Fibroblast of pulmonary artery (primary cell): Measurements from ENCODE around the gene NHSL1.

Source experiments
- DNase-seq: peaks from one replicate; pipeline ENCODE4 v3.0.0-alpha.2; 2010; ENCODE audit warnings: low read depth
- H3K4me3 ChIP-seq: replicated peaks from 2 replicates; pipeline ENCODE4 v1.5.1; 2011; ENCODE audit warnings: low read depth, mild to moderate bottlenecking, control low read depth, low read length, moderate library complexity
- TF ChIP-seq, protein P1 (sequence below): IDR thresholded peaks from 2 replicates; pipeline ENCODE4 v1.5.1; 2011; ENCODE audit warnings: mild to moderate bottlenecking, control low read depth, low read length, inconsistent platforms; ENCODE audit errors: missing control alignments

NHSL1 gene

GRCh38 chr6:138387577-138388368 is 111.5 kb downstream of the NHSL1 start:
- no peak overlapping the region for H3K4me3 ChIP-seq
- DNase-seq = no peak
- TF ChIP-seq, protein P1, sequence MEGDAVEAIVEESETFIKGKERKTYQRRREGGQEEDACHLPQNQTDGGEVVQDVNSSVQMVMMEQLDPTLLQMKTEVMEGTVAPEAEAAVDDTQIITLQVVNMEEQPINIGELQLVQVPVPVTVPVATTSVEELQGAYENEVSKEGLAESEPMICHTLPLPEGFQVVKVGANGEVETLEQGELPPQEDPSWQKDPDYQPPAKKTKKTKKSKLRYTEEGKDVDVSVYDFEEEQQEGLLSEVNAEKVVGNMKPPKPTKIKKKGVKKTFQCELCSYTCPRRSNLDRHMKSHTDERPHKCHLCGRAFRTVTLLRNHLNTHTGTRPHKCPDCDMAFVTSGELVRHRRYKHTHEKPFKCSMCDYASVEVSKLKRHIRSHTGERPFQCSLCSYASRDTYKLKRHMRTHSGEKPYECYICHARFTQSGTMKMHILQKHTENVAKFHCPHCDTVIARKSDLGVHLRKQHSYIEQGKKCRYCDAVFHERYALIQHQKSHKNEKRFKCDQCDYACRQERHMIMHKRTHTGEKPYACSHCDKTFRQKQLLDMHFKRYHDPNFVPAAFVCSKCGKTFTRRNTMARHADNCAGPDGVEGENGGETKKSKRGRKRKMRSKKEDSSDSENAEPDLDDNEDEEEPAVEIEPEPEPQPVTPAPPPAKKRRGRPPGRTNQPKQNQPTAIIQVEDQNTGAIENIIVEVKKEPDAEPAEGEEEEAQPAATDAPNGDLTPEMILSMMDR = no peak

DNA sequence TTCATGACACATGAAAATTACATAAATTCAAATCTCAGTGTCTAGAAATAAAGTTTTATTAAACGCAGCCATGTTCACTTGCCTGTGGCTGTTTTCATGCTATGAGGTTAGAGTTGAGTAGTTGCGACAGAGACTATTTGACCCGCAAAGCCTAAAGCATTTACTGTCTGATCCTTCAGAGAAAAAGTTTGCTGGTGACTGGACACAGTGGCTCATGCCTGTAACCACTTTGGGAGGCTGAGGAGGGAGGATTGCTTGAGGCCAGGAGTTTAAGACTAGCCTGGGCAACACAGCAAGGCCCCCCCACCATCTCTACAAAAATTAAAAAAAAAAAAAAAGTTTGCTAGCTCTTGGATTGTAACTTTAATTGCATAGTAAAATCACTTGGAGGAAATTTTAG is 112.4 kb downstream of the NHSL1 start:
- TF ChIP-seq, protein P1 = no peak
- no peak overlapping the region for H3K4me3 ChIP-seq
- DNase-seq = no peak

GRCh38 chr6:138383776-138384175 is 115.5 kb downstream of the NHSL1 start:
- no peak for DNase-seq
- H3K4me3 ChIP-seq = no peak overlapping the region
- TF ChIP-seq, protein P1 = no peak

DNA sequence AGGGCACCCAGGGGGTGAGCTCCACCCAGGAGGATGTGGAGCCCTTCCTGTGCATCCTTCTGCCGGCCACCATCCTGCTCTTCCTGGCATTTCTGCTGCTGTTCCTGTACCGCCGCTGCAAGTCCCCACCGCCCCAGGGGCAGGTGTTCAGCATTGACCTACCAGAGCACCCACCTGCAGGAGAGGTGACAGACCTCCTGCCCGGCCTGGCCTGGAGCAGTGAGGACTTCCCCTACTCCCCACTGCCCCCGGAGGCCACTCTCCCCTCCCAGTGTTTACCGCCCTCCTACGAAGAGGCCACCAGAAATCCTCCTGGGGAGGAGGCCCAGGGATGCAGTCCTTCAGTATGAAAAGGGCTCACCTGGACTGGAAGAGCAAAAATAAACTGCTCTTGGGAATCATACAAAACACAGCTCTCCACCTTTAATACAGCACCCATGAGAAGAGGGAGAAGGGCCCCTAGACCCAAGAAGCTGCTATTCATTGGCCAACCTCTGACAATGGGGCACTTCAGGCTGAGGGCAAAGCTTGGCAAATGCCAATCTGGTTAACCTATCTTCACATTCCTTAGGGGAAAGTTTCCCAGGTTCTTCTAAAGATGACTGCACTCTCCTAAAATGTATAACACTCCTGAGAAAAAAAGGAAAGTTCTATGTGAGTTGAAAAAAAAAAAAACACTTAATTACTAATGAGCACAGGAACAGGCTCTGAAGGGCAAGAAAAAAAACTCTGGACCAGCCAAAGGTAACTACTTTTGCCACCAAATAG is 116.6 kb downstream of the NHSL1 start:
- no peak for DNase-seq
- TF ChIP-seq, protein P1 = no peak
- H3K4me3 ChIP-seq = no peak overlapping the region

- H3K4me3 ChIP-seq = no peak overlapping the region
- no peak for DNase-seq
- TF ChIP-seq, protein P1 = no peak
These were observed 120.8 kb downstream of the NHSL1 start for GRCh38 chr6:138378463-138378862.

- H3K4me3 ChIP-seq = no peak within 1 kb of the TSS
- TF ChIP-seq, protein P1 = no peak
- DNase-seq = no peak
These were observed 121.5 kb downstream of the NHSL1 start, which contains the start of gene SMIM28 for GRCh38 chr6:138377844-138378243. Gene SMIM28, plus strand, starts transcription at chr6:138377905. Its CDS starts 168 bp downstream, at chr6:138378073.
